GM06990 (cell line): Measurements from ENCODE around the gene CPNE1.
"Not testable (repeated sequence)": the region's sequence is repeated elsewhere in the genome, so short reads cannot be mapped to it uniquely, and the experiment has no call there.

Source experiments
- DNase-seq: peaks from one replicate; pipeline ENCODE4 v3.0.0-alpha.2; 2011; ENCODE audit not compliant: insufficient read length; ENCODE audit errors: extremely low read depth
- H3K27me3 ChIP-seq: replicated peaks from 2 replicates; pipeline ENCODE4 v1.6.0; 2011; ENCODE audit warnings: low read length; ENCODE audit not compliant: control insufficient read depth, insufficient read depth
- H3K36me3 ChIP-seq: 2 replicates; pipeline ENCODE4 v1.5.1; 2011; ENCODE audit warnings: low read length; ENCODE audit not compliant: control insufficient read depth, insufficient read depth
- H3K4me3 ChIP-seq: replicated peaks from 2 replicates; pipeline ENCODE4 v1.5.1; 2011; ENCODE audit warnings: low read depth, mild to moderate bottlenecking, control low read depth, low read length
- TF ChIP-seq, protein P1 (sequence below): IDR thresholded peaks from 2 replicates; pipeline ENCODE4 v1.5.1; 2011; ENCODE audit warnings: low read length, control low read depth, mild to moderate bottlenecking, inconsistent platforms; ENCODE audit not compliant: insufficient read depth, poor library complexity, severe bottlenecking

The CPNE1 gene

DNA sequence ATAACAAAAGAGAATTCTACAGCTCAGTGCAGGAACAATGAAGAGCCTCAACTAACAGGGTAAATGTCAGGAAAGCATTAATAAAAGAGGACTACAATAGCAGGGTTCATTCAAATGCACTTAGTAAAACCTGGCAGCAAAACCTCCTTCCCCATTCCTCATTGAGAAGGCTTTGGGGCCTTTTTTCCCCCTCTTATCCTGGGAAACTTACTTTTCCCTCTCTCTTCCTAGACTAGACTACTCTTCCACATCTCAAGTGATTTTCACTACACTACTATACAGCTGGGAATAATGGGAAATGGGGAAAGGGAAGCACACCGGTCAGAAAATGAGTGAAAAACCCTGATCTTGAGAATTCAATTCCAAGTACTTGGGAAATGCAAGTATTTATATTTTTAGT, 44.6 kb upstream of the CPNE1 start:
- TF ChIP-seq, protein P1, sequence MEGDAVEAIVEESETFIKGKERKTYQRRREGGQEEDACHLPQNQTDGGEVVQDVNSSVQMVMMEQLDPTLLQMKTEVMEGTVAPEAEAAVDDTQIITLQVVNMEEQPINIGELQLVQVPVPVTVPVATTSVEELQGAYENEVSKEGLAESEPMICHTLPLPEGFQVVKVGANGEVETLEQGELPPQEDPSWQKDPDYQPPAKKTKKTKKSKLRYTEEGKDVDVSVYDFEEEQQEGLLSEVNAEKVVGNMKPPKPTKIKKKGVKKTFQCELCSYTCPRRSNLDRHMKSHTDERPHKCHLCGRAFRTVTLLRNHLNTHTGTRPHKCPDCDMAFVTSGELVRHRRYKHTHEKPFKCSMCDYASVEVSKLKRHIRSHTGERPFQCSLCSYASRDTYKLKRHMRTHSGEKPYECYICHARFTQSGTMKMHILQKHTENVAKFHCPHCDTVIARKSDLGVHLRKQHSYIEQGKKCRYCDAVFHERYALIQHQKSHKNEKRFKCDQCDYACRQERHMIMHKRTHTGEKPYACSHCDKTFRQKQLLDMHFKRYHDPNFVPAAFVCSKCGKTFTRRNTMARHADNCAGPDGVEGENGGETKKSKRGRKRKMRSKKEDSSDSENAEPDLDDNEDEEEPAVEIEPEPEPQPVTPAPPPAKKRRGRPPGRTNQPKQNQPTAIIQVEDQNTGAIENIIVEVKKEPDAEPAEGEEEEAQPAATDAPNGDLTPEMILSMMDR, result no peak
- H3K36me3 ChIP-seq, result peaks cover 22% of the 10 kb centered on the region

DNA sequence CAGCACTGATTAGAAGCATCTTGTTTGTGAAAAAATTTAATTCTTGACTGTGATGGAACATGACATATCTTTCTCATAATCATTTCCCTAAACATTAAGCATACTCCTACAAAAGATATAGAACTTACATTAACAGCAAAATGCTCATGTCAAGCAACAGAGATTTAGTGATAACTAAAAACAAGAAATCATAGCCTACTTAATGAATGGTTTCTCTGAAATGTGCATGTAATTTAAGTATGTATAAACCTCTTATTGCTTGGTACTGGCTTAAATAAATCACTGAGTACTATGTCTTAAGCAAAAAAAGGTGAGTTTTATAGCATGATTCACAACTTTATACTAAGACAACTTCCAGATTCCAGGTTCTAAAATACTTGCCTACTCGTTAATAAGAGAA, 43.8 kb upstream of the CPNE1 start:
- DNase-seq, result no peak
- Histone ChIP-seq H3K36me3 (peaks cover 19% of the 10 kb centered on the region), H3K4me3 (no peak overlapping the region), H3K27me3 (no peaks in the 10 kb centered on the region)
- TF ChIP-seq, protein P1, result no peak

More for the DNA sequence above, 44.6 kb upstream of the CPNE1 start:
- Histone ChIP-seq H3K4me3 (no peak overlapping the region), H3K27me3 (no peaks in the 10 kb centered on the region)
- DNase-seq, result no peak

DNA sequence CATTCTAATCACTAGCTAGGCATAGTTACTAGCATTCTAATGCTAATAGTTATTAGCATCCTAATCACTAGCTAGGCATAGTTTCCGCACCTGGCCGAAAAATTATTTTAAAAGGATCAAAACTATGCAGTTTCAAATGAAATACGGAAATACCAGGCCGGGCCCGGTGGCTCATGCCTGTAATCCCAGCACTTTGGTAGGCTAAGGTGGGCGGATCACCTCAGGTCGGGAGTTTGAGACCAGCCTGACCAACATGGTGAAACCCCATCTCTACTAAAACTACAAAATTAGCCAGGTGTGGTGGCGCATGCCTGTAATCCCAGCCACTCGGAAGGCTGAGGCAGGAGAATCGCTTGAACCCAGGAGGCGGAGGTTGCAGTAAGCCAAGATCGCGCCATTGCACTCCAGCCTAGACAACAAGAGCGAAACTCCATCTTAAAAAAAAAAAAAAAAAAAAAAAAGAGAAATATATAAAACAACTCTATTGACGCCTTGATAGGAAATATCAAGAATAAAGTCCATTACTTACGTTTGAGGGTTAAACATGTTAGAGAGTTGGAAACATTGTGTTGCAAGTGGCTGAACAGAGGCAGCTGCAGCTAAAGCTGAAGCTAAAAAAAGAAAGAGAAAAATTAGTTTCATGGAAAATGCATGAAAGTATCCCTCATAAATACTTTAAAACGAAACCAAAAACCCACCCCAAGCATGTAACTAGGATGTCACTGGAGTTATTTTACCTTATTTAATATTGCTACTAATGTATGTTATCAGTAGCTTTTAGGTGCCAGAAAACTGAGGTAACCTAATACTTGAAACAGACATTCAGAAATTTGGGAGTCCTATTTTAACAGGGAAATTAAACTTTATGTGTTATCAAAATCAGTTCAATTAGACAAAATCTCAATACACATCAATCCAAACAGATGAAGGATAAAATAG, 42.2 kb upstream of the CPNE1 start:
- not testable (repeated sequence) for H3K27me3 ChIP-seq, DNase-seq, H3K4me3 ChIP-seq
- peaks cover 15% of the 10 kb centered on the region for H3K36me3 ChIP-seq

DNA sequence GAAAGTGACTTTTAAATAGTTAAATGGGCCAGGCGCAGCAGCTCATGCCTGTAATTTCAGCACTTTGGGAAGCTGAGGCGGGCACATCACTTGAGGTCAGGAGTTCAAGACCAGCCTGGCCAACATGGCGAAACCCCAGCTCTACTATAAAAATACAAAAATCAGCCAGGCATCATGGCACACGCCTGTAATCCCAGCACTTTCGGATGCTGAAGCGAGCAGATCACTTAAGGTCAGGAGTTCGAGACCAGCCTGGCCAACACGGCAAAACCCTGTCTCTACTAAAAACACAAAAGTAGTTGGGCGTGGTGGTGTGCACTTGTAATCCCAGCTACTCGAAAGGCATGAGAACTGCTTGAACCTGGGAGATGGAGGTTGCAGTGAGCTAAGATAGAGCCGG, 41.2 kb upstream of the CPNE1 start:
- H3K36me3 ChIP-seq, result peaks cover 14% of the 10 kb centered on the region
- H3K4me3 ChIP-seq, result not testable (repeated sequence)

DNA sequence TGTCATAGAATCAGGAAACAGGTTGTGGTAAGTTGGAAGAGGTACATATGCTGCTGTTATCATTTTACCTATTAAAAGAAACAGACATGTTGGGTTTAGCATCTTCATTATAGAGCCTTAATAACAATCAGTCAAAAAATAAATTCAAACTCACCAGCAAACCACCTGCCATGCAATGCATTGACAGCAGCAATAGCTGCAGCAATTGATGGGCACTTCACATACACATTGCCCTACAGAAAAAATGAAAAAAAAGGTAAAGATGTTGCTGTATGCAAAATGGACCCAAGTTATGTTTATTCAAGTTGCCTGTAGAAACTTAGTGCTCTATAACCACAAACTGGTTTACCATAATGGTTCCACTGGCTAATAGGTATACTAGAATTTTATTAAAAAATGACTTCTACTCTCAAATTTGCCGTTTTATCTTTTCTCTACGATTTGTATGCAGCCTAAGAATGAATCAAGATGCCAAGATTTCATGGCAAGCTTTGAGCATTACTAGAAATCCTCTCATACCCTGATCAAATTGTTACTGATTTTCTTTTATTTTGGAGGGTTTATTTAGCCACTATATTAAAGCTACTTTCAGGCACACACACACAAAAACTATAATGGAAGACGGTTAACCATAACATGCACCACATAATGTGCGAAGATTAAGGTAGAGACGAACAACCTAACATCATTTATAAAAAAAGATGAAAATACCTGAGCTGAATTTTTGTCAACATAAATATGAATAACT, 40.0 kb upstream of the CPNE1 start:
- TF ChIP-seq, protein P1, result no peak
- Histone ChIP-seq H3K36me3 (peaks cover 14% of the 10 kb centered on the region), H3K4me3 (no peak overlapping the region), H3K27me3 (no peaks in the 10 kb centered on the region)
- no peak for DNase-seq

More for the DNA sequence above, 41.2 kb upstream of the CPNE1 start:
- not testable (repeated sequence) for DNase-seq, H3K27me3 ChIP-seq

DNA sequence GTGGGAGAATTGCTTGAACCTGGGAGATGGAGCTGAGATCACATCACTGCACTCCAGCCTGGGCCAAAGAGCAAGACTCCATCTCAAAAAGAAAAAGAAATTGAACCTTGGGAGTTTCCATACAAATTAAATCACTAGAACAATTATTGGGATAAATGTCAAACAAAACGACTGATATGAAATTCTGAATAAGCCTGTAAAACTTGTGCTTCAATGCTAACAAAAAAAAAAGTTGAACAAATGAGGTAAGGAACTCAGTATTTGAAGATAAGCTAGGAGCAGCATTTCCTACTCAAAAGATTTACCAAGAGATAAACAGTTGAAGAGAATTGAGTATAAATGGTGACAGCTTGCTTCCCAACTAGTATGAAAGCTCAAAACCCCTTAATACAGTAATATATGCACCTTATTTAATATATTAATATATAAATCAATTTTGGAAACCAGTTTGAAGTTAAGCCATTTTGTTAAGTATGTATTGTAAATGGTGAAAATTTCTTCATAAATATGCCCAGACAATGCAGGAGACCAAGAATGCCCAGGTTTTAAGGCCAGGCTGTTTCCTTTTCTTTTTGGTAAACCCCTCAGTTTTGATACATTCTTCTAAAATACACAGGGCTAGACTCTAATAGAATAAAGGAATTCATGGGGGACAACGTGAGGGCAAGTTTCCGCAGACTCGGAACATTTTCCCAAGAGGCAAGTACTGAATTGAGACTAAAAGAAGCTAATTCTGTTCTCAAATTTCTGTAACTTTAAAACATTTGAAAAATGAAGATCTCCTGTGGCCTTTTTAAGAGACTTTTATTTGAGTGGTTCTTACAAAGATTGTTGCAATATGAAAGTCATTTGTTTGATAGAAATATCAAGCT, 38.4 kb upstream of the CPNE1 start:
- no peaks in the 10 kb centered on the region for H3K27me3 ChIP-seq
- DNase-seq, result no peak
- TF ChIP-seq, protein P1, result no peak
- peaks cover 11% of the 10 kb centered on the region for H3K36me3 ChIP-seq
- H3K4me3 ChIP-seq, result no peak overlapping the region
